HG02623 (cell line): Measurements from ENCODE around the gene STT3A.
A peak's percentile ranks its signal among the peaks of the same experiment; 100 is the strongest.

Experiments
- ATAC-seq: cut with Tn5 transposase; IDR thresholded peaks from one replicate; pipeline ENCODE4 v1.9.1; 2021; ENCODE audit warnings: moderate library complexity; ENCODE audit not compliant: unreplicated experiment

The STT3A gene

GRCh38 chr11:125587480-125587879 lies 5.2 kb upstream of the STT3A start:
- ATAC-seq, result no peak

GRCh38 chr11:125588505-125588904 lies 4.1 kb upstream of the STT3A start:
- no peak for ATAC-seq

- peak; percentile 6 for ATAC-seq
Measured at GRCh38 chr11:125591649-125592304, 875 bp upstream of the STT3A start.

GRCh38 chr11:125593114-125593820 lies 615 bp downstream of the STT3A start:
- no peak for ATAC-seq

GRCh38 chr11:125594958-125595357 lies 2.3 kb downstream of the STT3A start:
- ATAC-seq, result no peak

- ATAC-seq, result no peak
Measured at GRCh38 chr11:125600663-125601062, 8.0 kb downstream of the STT3A start.

- ATAC-seq, result no peak
Measured at GRCh38 chr11:125603207-125603606, 10.6 kb downstream of the STT3A start.

- no peak for ATAC-seq
Measured at GRCh38 chr11:125605417-125605816, 12.8 kb downstream of the STT3A start.

- no peak for ATAC-seq
Measured at GRCh38 chr11:125609545-125609944, 16.9 kb downstream of the STT3A start.

GRCh38 chr11:125618383-125618782 lies 25.7 kb downstream of the STT3A start:
- no peak for ATAC-seq

GRCh38 chr11:125621995-125622394 lies 29.3 kb downstream of the STT3A start:
- no peak for ATAC-seq

- no peak for ATAC-seq
Measured at GRCh38 chr11:125623064-125623463, 30.4 kb downstream of the STT3A start.

- ATAC-seq, result no peak
Measured at GRCh38 chr11:125624756-125625213, 32.1 kb downstream of the STT3A start, which contains the start of gene CHEK1. Gene CHEK1 (plus strand): TSS chr11:125625163. CDS start chr11:125626769, 1,606 bp downstream.

- no peak for ATAC-seq
Measured at GRCh38 chr11:125625225-125625629, 32.6 kb downstream of the STT3A start.

- ATAC-seq, result peak; percentile 86
Measured at GRCh38 chr11:125625630-125626287, 33.1 kb downstream of the STT3A start.

GRCh38 chr11:125626288-125626950 lies 33.8 kb downstream of the STT3A start:
- ATAC-seq, result peak; percentile 12

- no peak for ATAC-seq
Measured at GRCh38 chr11:125627236-125627910, 34.7 kb downstream of the STT3A start.

- ATAC-seq, result no peak
Measured at GRCh38 chr11:125637840-125638239, 45.2 kb downstream of the STT3A start.

GRCh38 chr11:125638315-125638714 lies 45.7 kb downstream of the STT3A start:
- no peak for ATAC-seq

- ATAC-seq, result no peak
Measured at GRCh38 chr11:125645871-125646270, 53.2 kb downstream of the STT3A start.
